GM21423 (cell line): ENCODE results near the gene PIN1.
"Not testable (repeated sequence)": the region's sequence is repeated elsewhere in the genome, so short reads cannot be mapped to it uniquely, and the experiment has no call there.

Source experiments
- ATAC-seq: cut with Tn5 transposase; IDR thresholded peaks from one replicate; pipeline ENCODE4 v1.9.1; 2021; ENCODE audit warnings: mild to moderate bottlenecking, moderate library complexity; ENCODE audit not compliant: unreplicated experiment

Gene PIN1

DNA sequence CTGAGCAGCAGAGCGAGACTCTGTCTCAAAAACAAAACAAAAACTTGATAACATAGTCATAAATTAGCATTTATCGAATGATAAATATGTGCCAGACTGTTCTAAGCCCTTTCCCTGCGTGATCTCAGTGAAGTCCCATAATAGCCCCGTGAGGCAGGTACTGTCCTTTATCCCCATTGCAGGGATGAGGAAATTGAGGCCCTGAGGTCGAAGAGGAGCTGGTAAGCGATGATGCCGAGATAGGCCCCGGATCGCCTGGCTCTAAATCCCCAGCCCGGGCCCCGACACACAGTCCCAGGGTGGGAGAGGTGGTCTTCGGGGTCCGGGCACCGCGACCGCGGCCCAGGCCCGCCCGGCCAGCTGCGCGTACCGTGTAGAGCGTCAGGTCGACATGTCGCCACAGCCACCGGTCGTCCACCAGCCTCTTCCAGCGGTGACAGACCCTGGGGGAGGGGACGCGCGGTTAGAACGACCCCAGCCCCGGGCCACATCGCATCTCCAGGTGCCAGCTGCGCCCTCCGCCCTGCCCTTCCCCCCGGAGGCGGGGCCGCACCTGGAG is 16.9 kb upstream of the PIN1 start:
- ATAC-seq: no peak

DNA sequence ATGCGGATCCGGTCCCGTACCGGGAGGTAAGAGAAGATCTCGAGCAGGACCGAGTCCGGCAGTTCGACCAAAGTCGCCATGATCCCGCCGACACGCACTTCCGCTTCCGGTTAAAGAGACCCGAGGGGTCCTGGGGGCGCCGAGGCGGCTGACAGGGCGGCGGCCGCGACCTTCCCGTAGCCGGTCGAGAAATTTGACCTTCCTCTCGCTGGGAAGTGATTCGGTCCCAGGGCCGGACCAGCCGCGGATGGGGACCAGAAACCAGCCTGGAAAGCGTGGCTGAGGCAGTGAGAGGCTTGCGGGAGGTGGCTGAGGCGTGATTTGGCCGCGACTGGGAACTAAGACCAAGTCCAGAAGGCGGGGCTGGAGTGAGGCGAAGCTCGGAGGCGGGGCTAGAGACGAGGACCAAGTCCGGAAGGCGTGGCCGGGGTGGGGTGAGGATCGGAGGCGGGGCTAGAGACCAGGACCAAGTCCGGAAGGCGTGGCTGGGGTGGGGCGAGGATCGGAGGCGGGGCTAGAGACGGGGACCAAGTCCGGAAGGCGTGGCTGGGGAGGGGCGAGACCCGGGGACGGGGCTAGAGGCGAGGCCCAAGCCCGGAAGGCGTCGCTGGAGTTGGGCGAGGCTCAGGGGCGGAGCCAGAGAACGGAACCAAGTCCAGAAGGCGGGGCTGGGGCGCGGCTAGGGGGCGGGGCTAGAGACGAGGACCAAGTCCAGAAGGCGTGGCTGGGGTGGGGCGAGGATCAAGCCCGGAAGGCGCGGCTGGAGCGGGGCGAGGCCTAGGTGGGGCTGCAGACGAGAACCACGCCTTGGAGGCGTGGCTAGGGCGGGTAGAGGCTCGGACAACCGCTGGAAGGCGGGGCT is 16.2 kb upstream of the PIN1 start, which contains the start of gene FBXL12:
Gene FBXL12, minus strand, starts transcription at position 346 of the 862 bp plus-strand sequence. Its CDS starts 266 bp downstream, at position 80.
- peak; percentile 89 for ATAC-seq

DNA sequence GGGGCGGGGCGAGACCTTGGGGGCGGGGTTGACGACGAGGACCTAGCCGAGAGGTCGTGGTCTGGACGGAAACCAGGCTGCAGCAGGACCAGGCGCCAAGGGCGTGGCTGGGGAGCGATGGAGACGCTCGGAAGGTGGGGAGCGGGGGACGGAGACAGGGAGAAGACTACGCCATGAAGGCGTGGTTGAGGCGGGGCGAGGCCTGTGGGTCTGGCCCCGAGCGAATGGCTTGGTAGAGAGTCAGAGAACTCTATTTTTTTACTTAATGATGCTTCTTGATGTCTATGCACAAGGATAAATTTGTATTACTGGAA is 15.6 kb upstream of the PIN1 start:
- no peak for ATAC-seq

DNA sequence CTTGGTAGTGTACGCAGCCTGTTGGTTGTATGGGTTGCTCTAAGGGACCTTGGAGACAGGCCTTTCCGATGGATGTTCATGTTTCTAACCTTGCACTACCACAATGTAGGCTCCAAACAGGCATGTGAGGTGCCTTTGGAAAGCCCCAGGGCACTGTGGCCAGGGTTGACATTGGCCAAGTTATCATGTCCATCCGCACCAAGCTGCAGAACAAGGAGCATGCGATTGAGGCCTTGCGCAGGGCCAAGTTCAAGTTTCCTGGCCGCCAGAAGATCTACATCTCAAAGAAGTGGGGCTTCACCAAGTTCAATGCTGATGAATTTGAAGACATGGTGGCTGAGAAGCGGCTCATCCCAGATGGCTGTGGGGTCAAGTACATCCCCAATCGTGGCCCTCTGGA is 15.1 kb upstream of the PIN1 start:
- not testable (repeated sequence) for ATAC-seq

DNA sequence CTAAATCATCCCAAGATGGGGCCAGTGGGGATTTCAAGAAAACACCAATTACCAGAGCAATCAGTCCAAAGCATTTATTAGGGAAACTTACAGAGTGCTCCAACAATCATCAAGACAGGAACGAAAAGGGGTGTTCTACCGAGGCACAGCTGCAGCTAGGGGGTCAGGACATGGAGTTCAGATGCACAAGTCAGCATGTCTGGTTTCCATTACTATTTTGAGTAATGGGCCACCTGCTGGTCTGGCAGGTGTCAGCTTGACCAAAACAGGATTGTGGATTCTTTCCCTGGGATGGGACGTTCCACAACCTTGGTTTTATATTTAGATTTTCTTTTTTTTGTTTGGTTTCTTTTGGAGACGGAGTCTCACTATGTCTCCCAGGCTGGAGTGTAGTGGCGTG is 11.3 kb upstream of the PIN1 start:
- ATAC-seq: no peak

DNA sequence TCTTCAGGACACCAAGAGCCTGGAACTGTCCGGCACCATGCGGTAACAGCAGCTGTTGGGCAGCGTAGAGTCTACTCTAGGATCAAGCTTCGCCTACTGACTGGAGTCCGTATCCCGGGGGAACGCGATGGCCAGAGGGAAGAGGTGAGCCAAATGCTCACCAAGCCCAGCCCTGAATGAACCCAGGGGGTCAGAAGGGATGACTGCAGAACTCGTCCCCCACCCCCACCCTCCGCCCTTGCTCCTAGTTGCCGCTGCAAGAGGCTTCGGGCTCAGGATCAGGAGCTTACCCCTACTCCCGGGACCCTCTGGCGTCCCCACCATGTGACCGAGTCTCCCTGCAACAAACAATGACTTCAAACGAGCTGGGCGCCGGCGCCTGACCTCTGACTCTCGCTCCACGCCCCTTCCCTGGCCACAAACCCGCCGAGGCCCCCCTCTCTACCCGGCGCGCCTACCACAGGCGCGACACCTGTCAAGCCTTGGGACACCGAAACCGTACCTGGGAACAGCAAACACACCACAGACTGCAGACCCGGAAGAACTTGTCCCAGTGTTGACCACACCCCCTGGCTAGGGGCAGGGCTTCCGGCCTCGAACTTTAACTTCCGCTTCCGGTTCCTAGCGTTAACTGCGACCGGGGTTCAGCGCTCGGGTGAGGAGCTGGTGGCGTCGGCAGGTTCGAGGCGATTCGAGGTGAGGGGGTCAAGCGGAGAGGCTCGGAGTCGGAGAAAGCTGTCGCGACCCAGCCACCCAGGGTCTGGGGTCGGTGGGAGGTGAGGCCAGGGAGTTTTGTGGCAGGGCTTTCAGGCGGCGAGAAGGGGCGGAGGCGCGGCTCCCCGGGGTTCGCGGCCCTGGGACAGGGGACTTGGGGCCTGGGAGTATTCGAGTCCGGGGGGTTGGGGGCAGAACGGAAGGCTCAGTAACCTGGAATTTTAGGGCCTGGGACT is 7.6 kb upstream of the PIN1 start, which contains the start of gene UBL5:
Gene UBL5, plus strand, starts transcription at position 630 of the 950 bp plus-strand sequence. CDS start 420 bp downstream, outside the sequence.
- ATAC-seq: peak; percentile 92

DNA sequence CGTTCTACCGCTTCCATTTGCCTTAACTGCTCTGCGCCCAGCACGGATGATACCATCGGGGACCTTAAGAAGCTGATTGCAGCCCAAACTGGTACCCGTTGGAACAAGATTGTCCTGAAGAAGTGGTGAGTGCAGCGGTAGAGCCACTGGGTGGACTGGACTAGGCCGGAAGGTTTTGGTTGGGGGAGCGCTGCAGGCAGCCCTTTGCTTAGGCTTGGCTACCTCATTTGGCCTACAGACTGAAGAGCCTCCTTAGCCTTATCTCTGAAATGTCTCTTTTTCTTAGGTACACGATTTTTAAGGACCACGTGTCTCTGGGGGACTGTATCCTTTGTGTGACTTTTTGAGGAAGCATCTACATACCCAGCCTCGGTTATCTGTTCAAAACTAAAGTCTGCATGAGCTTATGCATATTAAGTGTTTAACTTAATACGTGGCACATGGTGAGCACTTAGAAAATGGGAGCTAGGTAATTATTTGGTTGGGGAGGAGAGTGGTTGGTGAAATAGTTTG is 6.5 kb upstream of the PIN1 start:
- ATAC-seq: no peak

DNA sequence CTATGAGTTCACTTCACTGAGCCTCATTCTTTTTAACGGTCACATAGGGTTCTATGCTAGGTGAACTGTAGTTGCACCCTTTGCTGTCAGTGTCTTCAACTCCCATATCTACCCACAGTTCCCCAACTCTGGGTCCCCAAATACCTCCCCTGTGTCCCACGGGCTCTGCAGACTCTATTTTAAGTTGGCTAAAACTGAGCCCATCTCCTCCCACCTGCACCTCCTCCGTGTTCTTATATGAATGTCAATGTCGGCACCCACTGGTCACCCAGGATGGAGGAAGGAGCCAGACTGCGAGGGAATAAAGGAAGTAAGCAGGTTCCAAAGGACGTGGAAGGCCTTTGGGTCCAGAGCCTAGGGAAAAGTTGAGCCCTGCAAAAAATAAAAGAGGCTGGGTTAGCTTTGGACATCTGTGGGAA is 802 bp upstream of the PIN1 start:
- ATAC-seq: no peak

DNA sequence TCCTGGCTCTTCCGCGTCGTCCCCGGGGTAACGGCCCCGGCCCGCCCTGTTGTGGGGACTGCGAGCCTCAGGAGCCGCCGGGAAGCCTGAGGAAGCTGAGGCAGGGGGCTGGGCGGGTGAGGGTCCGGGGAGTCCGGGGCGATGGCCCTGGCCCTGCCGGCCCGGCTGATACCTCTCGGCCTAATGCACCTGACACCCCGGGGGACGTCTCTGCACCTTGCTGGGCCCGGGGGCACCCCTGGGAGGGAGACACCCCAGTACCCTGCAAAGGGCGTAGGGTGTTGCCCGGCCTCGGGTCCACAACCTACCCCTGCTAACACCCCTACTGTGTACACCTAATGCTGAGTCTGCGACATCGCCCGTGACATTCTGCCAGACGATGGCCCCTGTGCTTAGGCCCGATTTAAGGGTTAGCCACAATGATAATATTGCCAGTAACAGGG is 410 bp downstream of the PIN1 start:
- ATAC-seq: peak; percentile 2

DNA sequence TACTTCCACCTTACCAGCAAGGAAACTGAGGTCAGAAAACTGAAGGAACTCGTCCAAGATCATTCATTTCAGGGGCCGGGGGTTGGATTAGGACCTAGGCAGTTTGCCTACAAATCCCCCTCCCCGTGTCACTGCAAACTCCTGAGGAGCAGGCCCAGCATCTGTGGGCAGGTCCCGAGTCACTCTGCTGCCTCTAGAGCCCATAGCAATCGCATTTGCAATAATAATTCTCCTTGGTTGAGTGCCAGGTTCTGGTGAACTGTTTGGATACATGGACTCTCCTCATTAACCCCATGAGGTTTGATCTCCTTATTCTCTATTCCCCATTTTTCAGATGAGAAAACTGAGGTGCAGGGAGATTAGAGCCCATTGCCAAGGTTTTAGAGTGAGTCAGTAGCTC is 903 bp downstream of the PIN1 start:
- no peak for ATAC-seq

DNA sequence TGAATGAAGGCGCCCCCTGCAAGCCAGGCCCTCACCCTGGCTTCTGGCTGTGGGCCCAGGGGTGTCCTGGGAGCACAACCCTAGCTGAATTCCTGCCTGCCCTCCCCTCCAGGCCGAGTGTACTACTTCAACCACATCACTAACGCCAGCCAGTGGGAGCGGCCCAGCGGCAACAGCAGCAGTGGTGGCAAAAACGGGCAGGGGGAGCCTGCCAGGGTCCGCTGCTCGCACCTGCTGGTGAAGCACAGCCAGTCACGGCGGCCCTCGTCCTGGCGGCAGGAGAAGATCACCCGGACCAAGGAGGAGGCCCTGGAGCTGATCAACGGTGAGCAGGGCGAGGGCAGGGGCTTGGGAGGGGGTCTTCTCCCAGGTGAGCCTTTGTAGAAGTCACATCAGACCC is 3.2 kb downstream of the PIN1 start:
- no peak for ATAC-seq

DNA sequence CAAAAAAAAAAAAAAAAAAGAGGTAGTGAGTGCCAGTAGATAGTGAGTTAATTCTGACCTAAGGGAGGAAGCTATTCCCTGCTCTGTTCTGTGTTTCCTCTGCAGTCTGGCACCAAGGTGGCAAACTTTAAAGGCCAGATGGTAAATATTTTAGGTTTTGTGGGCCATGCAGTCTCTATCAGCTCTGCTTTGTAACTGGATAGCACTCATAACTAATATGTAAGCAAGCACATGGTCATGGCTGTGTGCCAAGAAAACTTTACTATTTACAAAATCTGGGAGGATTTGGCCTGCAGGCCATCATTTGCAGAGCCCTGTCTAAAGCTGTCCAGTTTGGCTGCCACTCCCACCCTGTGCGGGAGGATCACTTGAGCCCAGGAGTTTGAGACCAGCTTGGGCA is 4.3 kb downstream of the PIN1 start:
- ATAC-seq: no peak

DNA sequence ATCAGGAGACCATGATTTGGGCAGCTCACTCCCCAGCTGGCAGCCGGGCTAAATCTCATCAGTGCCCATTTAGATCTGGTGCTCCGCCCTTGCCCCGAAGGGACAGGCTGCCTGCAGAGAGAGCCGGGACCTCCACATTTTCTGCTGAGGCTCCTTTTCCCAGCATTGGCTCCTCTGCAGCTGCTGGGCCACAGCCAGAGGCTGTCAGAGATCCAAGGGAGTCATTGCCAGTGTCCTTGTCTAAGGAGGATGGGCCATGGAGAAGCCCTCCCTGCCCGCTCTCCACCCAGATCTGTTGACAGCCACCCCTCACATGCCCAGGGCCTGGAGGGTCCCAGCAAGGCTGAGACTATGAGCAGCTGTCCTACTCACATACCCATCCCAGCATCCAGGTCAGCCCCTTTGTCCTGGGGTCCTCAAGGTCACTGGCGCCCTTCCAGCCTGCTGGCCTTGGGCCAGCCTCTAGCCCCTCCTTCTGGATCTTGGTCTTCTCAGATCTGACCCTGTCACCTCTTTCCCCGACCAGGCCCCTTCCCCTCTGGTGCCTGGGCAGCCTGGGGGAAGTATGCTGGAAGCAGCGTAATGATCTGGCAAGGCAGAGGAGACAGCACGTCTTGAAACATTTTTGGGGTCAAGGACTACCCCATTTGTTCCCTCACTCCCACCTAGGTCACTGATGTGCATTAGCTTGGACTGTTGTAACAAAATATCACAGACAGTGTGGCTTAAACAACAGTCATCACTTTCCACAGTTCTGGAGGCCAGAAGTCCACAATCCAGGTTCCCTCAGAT is 7.9 kb downstream of the PIN1 start:
- ATAC-seq: no peak

DNA sequence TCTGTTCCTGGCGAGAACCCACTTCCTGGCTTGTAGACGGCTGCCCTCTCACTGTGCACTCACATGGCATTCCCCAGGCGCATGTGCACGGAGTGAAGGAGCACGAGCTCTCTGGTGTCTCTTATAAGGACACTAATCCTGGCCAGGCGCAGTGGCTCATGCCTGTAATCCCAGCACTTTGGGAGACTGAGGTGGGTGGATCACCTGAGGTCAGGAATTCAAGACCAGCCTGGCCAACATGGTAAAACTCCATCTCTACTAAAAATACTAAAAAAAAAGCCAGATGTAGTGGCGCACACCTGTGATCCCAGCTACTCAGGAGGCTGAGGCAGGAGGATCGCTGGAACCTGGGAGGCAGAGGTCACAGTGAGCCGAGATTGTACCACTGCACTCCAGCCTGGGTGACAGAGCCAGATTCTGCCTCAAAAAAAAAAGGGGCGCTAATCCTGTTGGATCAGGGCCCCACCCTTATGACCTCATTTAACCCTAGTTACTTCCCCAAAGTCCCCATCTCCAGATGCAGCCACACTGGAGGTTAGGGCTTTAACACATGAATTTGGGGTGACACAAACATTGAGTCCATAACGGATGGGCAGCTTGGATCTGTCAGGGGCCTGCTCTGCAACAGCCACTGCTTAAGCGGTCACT is 8.6 kb downstream of the PIN1 start:
- not testable (repeated sequence) for ATAC-seq

DNA sequence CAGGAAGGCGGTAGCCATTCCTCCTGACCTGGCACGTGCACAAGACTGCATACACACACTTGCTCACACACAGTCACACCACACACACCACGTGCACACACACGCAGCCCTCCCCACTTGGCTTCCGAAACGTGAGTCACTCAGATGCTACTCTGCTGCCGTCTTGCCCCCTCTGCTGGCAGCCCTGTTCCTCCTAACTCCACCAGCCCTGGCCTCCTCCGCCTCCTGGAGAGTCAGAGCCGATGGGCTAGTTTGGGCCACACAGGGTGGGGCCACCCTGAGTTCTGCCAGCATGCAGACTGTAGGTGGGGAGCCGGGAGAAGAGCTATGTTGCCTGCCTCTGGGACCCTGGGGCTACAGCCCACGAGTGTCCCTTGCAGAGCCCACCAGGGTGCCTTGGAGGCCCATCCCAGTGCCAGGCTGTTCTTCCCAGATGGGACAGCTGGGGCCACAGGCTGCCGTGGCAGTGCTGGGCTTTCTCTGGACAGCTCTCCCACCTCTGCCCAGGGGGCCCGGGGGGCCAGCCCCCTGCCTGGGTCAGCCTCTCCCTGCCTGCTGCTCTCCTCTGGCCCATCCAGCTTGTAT is 12.1 kb downstream of the PIN1 start:
- no peak for ATAC-seq

DNA sequence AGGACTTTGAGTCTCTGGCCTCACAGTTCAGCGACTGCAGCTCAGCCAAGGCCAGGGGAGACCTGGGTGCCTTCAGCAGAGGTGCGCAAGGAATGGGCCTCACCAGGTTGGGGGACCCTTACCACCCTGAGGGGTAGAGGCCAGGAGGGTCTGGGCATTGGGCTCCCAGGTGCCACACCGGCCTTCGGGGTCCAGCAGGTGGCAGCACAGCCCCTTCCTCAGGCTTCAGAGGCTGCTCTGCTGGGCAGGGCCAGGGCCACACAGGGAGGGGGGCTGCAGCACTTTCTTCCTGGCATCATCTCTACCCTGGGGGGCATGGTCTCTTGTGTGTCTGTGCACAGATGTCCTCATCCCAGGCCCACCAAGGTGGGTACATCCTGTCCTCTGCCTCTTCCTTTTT is 12.9 kb downstream of the PIN1 start:
- no peak for ATAC-seq

DNA sequence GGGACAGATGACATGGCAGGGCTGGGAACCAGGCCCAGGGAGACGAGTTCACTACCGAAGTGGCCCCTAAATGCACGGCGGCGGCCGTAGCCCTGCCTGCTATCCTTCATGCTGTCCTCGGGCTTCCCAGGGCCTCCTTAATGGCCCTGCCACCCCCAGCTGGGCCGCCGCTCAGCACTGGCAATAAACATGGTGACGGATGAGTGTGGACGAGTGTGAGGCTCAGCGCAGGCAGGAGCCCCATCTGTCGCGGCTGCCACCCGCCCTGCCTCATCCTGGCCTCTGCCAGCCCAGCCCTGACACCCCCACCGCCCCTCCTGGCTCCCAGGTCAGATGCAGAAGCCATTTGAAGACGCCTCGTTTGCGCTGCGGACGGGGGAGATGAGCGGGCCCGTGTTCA is 13.6 kb downstream of the PIN1 start:
- ATAC-seq: no peak

DNA sequence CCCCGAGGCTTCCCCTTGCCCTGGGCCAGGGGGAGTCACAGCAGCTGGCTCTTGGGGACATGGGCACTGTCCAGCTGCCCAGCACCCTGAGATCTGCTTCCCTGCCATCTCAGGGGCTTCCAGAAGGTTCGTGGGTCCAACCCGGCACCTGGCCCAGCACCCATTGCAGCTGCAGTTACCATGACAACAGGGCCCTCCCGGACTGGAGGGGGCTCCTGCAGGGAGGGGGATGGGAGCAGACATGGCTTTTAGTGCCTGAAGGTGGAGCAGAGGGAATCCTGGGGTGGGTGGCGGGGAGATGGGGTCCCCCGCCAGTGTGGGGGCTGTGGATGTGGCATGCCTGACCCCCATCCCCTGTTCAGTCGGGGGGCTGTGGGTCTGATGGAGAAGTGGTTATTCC is 14.7 kb downstream of the PIN1 start:
- ATAC-seq: no peak

DNA sequence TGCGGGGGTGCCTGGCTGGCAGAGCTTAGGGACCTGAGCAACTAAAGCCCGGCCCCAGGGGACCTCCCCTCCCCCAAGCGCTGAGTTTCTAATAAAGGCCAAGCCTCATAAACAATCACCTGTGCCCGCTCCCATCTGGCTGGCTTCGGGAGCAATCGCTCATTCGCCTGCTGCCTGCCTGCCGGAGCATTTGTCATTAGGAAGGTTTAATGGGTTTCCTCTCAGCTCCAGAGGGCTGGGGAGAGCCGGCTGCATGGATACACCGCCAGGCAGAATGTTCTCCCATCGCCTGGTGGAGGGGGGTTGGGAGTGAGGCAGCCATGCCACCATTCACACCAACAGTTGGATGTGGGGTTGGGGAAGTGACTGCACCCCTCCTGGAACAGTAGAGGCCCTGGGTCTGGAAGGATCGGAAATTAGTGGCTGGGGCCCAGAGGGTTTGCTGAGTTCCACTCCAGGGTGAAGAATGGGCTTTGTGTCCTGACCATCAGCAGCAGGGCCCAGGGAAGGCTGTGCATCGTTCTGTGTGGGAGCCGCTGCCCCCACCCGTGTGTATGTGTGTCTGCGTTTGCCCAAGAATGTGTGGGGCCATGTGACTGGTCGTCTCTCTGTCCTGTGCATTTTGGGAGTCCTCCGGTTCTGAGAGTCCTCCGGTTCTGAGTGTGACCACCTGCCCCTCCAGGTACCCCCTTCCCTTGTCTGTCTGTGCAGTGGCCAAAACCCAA is 15.3 kb downstream of the PIN1 start:
- no peak for ATAC-seq
